ENCODE measurements around the gene CDC42SE2.

CDC42SE2 gene

GRCh38 chr5:131263648-131264450 is at the start of gene CDC42SE2:
Gene CDC42SE2 (plus strand): TSS chr5:131264053. CDS start chr5:131359494, 95,441 bp downstream.
- no peaks in the 10 kb centered on the region for H3F3A ChIP-seq (ENCODE audit: low read depth)
- H4K20me1 ChIP-seq (ENCODE audit: insufficient read depth, low read length, poor library complexity, severe bottlenecking) = peaks cover 19% of the 10 kb centered on the region
- H3K9ac ChIP-seq (ENCODE audit: low read depth, low read length, poor library complexity, severe bottlenecking) = peak within 1 kb of the TSS; percentile 88
- H3K4me1 ChIP-seq (ENCODE audit: insufficient read depth, low read length, poor library complexity, severe bottlenecking) = peaks cover 27% of the 10 kb centered on the region
- peak within 1 kb of the TSS; percentile 43; the same call in 1 of the 2 replicates for H2AFZ ChIP-seq (ENCODE audit: low read length)
- H3K9me3 ChIP-seq (ENCODE audit: insufficient read depth, low read depth, low read length) = no peaks in the 10 kb centered on the region
- no peaks in the 10 kb centered on the region for H3K36me3 ChIP-seq (ENCODE audit: insufficient read depth, low read length)
- H3K9me2 ChIP-seq (replicated peaks; ENCODE audit: low read depth, low read length) = no peaks in the 10 kb centered on the region
- TF ChIP-seq EZH2phosphoT487 (IDR thresholded peaks at IDR 0.05; ENCODE audit: borderline replicate concordance) (no peak), CTCF (conservative IDR thresholded peaks at IDR 0.05; ENCODE audit: low read length) (no peak)
- peak within 1 kb of the TSS; percentile 78 for H3K4me3 ChIP-seq (ENCODE audit: low read length, poor library complexity, severe bottlenecking)
- H3K79me2 ChIP-seq (ENCODE audit: insufficient read depth, low read length) = peaks cover 61% of the 10 kb centered on the region
- no peaks in the 10 kb centered on the region for H3K27me3 ChIP-seq (ENCODE audit: insufficient read depth, low read length, poor library complexity, severe bottlenecking)
- peak within 1 kb of the TSS; percentile 86 for H3K4me2 ChIP-seq (ENCODE audit: low read depth, low read length, poor library complexity, severe bottlenecking)

- Histone ChIP-seq H3F3A (ENCODE audit: low read depth) (peaks cover 4% of the 10 kb centered on the region), H3K9me2 (replicated peaks; ENCODE audit: low read depth, low read length) (no peaks in the 10 kb centered on the region), H3K9ac (ENCODE audit: low read depth, low read length, poor library complexity, severe bottlenecking) (peak overlapping the region; percentile 69), H3K4me2 (ENCODE audit: low read depth, low read length, poor library complexity, severe bottlenecking) (peak overlapping the region; percentile 73), H3K27me3 (ENCODE audit: insufficient read depth, low read length, poor library complexity, severe bottlenecking) (no peaks in the 10 kb centered on the region), H3K9me3 (ENCODE audit: insufficient read depth, low read depth, low read length) (no peaks in the 10 kb centered on the region), H4K20me1 (ENCODE audit: insufficient read depth, low read length, poor library complexity, severe bottlenecking) (no peaks in the 10 kb centered on the region), H3K36me3 (ENCODE audit: insufficient read depth, low read length) (no peaks in the 10 kb centered on the region), H2AFZ (ENCODE audit: low read length) (no peak overlapping the region), H3K4me3 (ENCODE audit: low read length, poor library complexity, severe bottlenecking) (peak overlapping the region; percentile 60), H3K79me2 (ENCODE audit: insufficient read depth, low read length) (peaks cover 80% of the 10 kb centered on the region), H3K4me1 (ENCODE audit: insufficient read depth, low read length, poor library complexity, severe bottlenecking) (peaks cover 39% of the 10 kb centered on the region)
- TF ChIP-seq EZH2phosphoT487 (IDR thresholded peaks at IDR 0.05; ENCODE audit: borderline replicate concordance) = no peak
- TF ChIP-seq CTCF (conservative IDR thresholded peaks at IDR 0.05; ENCODE audit: low read length) = no peak
These were observed 49.1 kb upstream of the CDC42SE2 start for GRCh38 chr5:131214609-131215227.

GRCh38 chr5:131217791-131218190 is 46.1 kb upstream of the CDC42SE2 start:
- peaks cover 22% of the 10 kb centered on the region for H3K4me1 ChIP-seq (ENCODE audit: insufficient read depth, low read length, poor library complexity, severe bottlenecking)
- H3K79me2 ChIP-seq (ENCODE audit: insufficient read depth, low read length) = peaks cover 57% of the 10 kb centered on the region
- H2AFZ ChIP-seq (ENCODE audit: low read length) = no peak overlapping the region
- H3K9ac ChIP-seq (ENCODE audit: low read depth, low read length, poor library complexity, severe bottlenecking) = no peak overlapping the region
- no peaks in the 10 kb centered on the region for H4K20me1 ChIP-seq (ENCODE audit: insufficient read depth, low read length, poor library complexity, severe bottlenecking)
- TF ChIP-seq CTCF (conservative IDR thresholded peaks at IDR 0.05; ENCODE audit: low read length) = no peak
- TF ChIP-seq EZH2phosphoT487 (IDR thresholded peaks at IDR 0.05; ENCODE audit: borderline replicate concordance) = no peak
- H3K4me2 ChIP-seq (ENCODE audit: low read depth, low read length, poor library complexity, severe bottlenecking) = no peak overlapping the region
- no peak overlapping the region for H3K4me3 ChIP-seq (ENCODE audit: low read length, poor library complexity, severe bottlenecking)
- no peaks in the 10 kb centered on the region for H3K27me3 ChIP-seq (ENCODE audit: insufficient read depth, low read length, poor library complexity, severe bottlenecking)
- H3K9me2 ChIP-seq (replicated peaks; ENCODE audit: low read depth, low read length) = no peaks in the 10 kb centered on the region
- no peaks in the 10 kb centered on the region for H3K36me3 ChIP-seq (ENCODE audit: insufficient read depth, low read length)
- no peaks in the 10 kb centered on the region for H3K9me3 ChIP-seq (ENCODE audit: insufficient read depth, low read depth, low read length)
- no peaks in the 10 kb centered on the region for H3F3A ChIP-seq (ENCODE audit: low read depth)

Data from Loucy (cell line).